Smooth muscle cell (in vitro differentiated cells): ENCODE results near the gene DTL. TPM values are rescaled to one million over a fixed set of nuclear protein-coding genes. Genes with fewer than 3 reads are reported as not detected.

Experiments
- DNase-seq: peaks from one replicate; lab custom pipeline; 2025; ENCODE audit not compliant: unreplicated experiment; lab: John Stamatoyannopoulos, UW
- H2AFZ ChIP-seq: fragments of 200-600 bp; sonication (generic); 2 replicates; pipeline ENCODE4 v1.6.0; 2016; ENCODE audit warnings: antibody characterized with exemption, low read depth, mild to moderate bottlenecking
- H3F3A ChIP-seq: fragments of 200-600 bp; sonication (generic); 2 replicates; pipeline ENCODE4 v1.6.0; 2017; ENCODE audit warnings: antibody characterized with exemption, low read depth
- H3K27ac ChIP-seq: fragments of 200-600 bp; sonication (generic); 2 replicates; pipeline ENCODE4 v1.5.1; 2016; ENCODE audit warnings: low read depth, mild to moderate bottlenecking
- H3K27me3 ChIP-seq: fragments of 200-600 bp; sonication (generic); 2 replicates; pipeline ENCODE4 v1.6.1; 2016; ENCODE audit warnings: low read depth, mild to moderate bottlenecking
- H3K36me3 ChIP-seq: fragments of 200-600 bp; sonication (generic); 2 replicates; pipeline ENCODE4 v1.5.1; 2016; ENCODE audit warnings: low read depth
- H3K4me1 ChIP-seq: fragments of 200-600 bp; sonication (generic); 2 replicates; pipeline ENCODE4 v1.5.1; 2016; ENCODE audit warnings: low read depth
- H3K4me2 ChIP-seq: fragments of 200-600 bp; sonication (generic); 2 replicates; pipeline ENCODE4 v1.6.0; 2016; ENCODE audit warnings: mild to moderate bottlenecking
- H3K4me3 ChIP-seq: fragments of 200-600 bp; sonication (generic); 2 replicates; pipeline ENCODE4 v1.5.1; 2016; ENCODE audit warnings: mild to moderate bottlenecking
- H3K79me2 ChIP-seq: fragments of 200-600 bp; sonication (generic); 2 replicates; pipeline ENCODE4 v1.6.0; 2016; ENCODE audit warnings: low read depth, mild to moderate bottlenecking
- H3K9ac ChIP-seq: fragments of 200-600 bp; sonication (generic); 2 replicates; pipeline ENCODE4 v1.6.0; 2016; ENCODE audit warnings: low read depth
- H3K9me3 ChIP-seq: fragments of 200-600 bp; sonication (generic); replicated peaks from 2 replicates; pipeline ENCODE4 v1.5.1; 2016; ENCODE audit warnings: low read depth
- H4K20me1 ChIP-seq: fragments of 200-600 bp; sonication (generic); 2 replicates; pipeline ENCODE4 v1.6.0; 2016; ENCODE audit warnings: low read depth
- WGBS: methylation state at CpG from one replicate; pipeline ENCODE4 v1.1.7; 2016; ENCODE audit warnings: low lambda C conversion rate; 5-methylcytosine and 5-hydroxymethylcytosine counted together
- microRNA-seq: library from miRNA; unstranded; fragments of <30 nt; microRNA quantifications from one replicate; pipeline ENCODE4, GENCODE V29; 2016; ENCODE audit warnings: borderline number of aligned reads
- polyA plus RNA-seq: library from polyadenylated mRNA; unstranded; fragments of >200 nt; fragmentation: Nextera tagmentation; extraction: Ambion mirVana; gene quantifications from 2 replicates; pipeline ENCODE4 v1.2.1, GENCODE V29; 2016
- small RNA-seq: library from RNA; depleted of rRNA; stranded (forward); fragments of <200 nt; gene quantifications from one replicate; pipeline ENCODE3, GENCODE V24; 2014
- total RNA-seq: library from RNA; depleted of rRNA; stranded (reverse); fragments of >200 nt; gene quantifications from 2 replicates; pipeline ENCODE4 v1.2.3, GENCODE V29; 2014
- TF ChIP-seq, protein P1 (sequence below): fragments of 200-600 bp; sonication (generic); IDR thresholded peaks from 2 replicates; pipeline ENCODE4 v1.5.1; 2017; ENCODE audit warnings: borderline replicate concordance, mild to moderate bottlenecking, antibody characterized with exemption; ENCODE audit not compliant: insufficient read depth, poor library complexity, severe bottlenecking

The DTL gene
- total and polyA plus RNA-seq, 2 experiments from 2014 or later, result 9.7 to 12.7 TPM

DNA sequence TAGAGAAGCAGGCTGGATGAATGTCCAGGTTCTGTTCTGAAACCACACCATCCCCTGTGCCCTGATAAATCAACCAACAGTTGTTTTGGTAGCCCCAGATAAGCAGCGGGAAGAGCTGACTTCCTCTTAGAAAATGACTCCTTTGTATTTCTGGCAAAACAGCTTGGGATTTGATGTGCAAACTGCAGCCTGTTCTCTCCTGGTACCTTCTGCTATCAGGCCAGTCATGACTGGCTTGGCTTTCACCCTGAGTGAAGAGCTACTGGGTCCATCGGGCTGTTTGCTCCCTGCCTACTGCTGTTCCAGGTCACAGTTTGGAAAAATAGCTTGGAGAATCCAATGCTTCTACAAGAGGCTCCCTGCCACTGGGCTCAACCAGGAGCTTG is 116.8 kb downstream of the DTL start:
- Histone ChIP-seq H3K4me3 (no peak overlapping the region), H4K20me1 (no peaks in the 10 kb centered on the region), H3K36me3 (no peaks in the 10 kb centered on the region), H2AFZ (no peak overlapping the region), H3K9ac (no peak overlapping the region), H3K27ac (no peak overlapping the region), H3K79me2 (no peaks in the 10 kb centered on the region), H3K9me3 (no peaks in the 10 kb centered on the region), H3K4me1 (no peaks in the 10 kb centered on the region), H3K27me3 (no peaks in the 10 kb centered on the region), H3F3A (no peaks in the 10 kb centered on the region), H3K4me2 (no peak overlapping the region)
- TF ChIP-seq, protein P1, sequence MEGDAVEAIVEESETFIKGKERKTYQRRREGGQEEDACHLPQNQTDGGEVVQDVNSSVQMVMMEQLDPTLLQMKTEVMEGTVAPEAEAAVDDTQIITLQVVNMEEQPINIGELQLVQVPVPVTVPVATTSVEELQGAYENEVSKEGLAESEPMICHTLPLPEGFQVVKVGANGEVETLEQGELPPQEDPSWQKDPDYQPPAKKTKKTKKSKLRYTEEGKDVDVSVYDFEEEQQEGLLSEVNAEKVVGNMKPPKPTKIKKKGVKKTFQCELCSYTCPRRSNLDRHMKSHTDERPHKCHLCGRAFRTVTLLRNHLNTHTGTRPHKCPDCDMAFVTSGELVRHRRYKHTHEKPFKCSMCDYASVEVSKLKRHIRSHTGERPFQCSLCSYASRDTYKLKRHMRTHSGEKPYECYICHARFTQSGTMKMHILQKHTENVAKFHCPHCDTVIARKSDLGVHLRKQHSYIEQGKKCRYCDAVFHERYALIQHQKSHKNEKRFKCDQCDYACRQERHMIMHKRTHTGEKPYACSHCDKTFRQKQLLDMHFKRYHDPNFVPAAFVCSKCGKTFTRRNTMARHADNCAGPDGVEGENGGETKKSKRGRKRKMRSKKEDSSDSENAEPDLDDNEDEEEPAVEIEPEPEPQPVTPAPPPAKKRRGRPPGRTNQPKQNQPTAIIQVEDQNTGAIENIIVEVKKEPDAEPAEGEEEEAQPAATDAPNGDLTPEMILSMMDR, result no peak
- 62% methylated on average over 2 of the region's 2 CpGs for WGBS
- DNase-seq, result no peak

DNA sequence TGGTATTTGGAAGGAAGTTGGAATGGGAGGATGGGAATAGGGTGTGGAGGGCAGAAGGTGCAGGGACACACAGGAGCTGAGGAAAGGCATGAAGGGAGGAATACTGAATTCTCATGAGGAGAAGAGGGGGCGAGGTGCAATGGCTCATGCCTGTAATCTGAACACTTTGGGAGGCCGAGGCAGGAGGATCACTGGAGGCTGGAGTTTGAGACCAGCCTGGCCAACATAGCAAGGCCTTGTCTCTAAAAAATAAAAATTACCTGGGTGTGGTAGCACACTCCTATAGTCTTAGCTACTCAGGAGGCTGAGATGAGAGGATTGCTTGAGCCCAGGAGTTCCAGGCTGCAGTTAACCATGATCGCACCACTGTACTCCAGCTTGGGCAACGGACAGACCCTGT is 117.3 kb downstream of the DTL start:
- 97% methylated on average over 4 of the region's 4 CpGs for WGBS
- H4K20me1 ChIP-seq, result no peaks in the 10 kb centered on the region

DNA sequence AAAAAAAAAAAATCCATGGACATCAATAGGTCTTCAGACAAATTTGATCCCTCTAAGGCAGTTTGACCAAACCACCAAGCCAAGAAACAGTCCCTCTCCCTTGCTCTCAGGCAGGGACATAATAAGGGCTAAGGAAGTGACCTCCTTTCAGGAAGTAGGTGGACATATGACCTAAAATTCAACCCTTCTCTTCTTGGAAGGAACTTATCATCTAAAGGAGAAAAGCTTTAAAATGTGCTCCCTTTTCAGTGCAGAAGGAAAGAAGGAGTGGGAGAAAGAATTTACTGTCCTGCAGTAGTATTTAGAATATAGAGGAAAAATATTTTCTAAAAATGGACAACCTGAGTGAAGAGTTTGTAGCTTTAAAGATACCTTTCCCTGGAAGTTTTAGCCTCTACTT is 118.1 kb downstream of the DTL start:
- TF ChIP-seq, protein P1, result no peak
- Histone ChIP-seq H3F3A (no peaks in the 10 kb centered on the region), H3K9me3 (no peaks in the 10 kb centered on the region), H3K27ac (no peak overlapping the region), H3K9ac (no peak overlapping the region), H3K79me2 (no peaks in the 10 kb centered on the region), H2AFZ (no peak overlapping the region), H3K27me3 (no peaks in the 10 kb centered on the region), H3K4me1 (no peaks in the 10 kb centered on the region), H3K36me3 (no peaks in the 10 kb centered on the region), H4K20me1 (no peaks in the 10 kb centered on the region), H3K4me3 (no peak overlapping the region), H3K4me2 (no peak overlapping the region)
- no peak for DNase-seq

More for the DNA sequence above, 117.3 kb downstream of the DTL start:
- no peaks in the 10 kb centered on the region for H3K79me2 ChIP-seq
- no peak overlapping the region for H3K27ac ChIP-seq
- no peaks in the 10 kb centered on the region for H3K9me3 ChIP-seq
- no peaks in the 10 kb centered on the region for H3K27me3 ChIP-seq
- no peaks in the 10 kb centered on the region for H3K4me1 ChIP-seq
- no peaks in the 10 kb centered on the region for H3K36me3 ChIP-seq
- no peak overlapping the region for H2AFZ ChIP-seq
- H3K4me2 ChIP-seq, result no peak overlapping the region
- DNase-seq, result no peak
- no peaks in the 10 kb centered on the region for H3F3A ChIP-seq
- H3K4me3 ChIP-seq, result no peak overlapping the region
- H3K9ac ChIP-seq, result no peak overlapping the region
- TF ChIP-seq, protein P1, result no peak

Small RNA genes within 50 kb of the gene (microRNA-seq; reads per million reads assigned to microRNA genes)
- gene MIR3122, result not detected

Small RNA genes within 50 kb of the gene (small RNA-seq; reads per million reads assigned to genes)
- not detected for gene MIR3122
- not detected for gene RF00568
- not detected for gene RN7SKP98

Other genes with a start within 250 kb of the DTL start
- 32.7 and 39.7 TPM in 2 replicates for gene LPGAT1, start 205.0 kb upstream of the DTL start, total RNA-seq
- gene LPGAT1, start 205.0 kb upstream of the DTL start, polyA plus RNA-seq, result 9.8 and 12.0 TPM in 2 replicates
- gene INTS7, start 191 bp upstream of the DTL start, total RNA-seq, result 7.6 and 9.5 TPM in 2 replicates
- 5.9 and 8.2 TPM in 2 replicates for gene INTS7, start 191 bp upstream of the DTL start, polyA plus RNA-seq
- 17.6 and 24.9 TPM in 2 replicates for gene PPP2R5A, start 249.7 kb downstream of the DTL start, total RNA-seq
- gene PPP2R5A, start 249.7 kb downstream of the DTL start, polyA plus RNA-seq, result 12.2 and 12.3 TPM in 2 replicates